Activated naive CD4-positive, alpha-beta T cell treated with anti-CD3 and anti-CD28 coated beads, Interleukin-2, amount 50 U/mL, for 72 hours (primary cell): ENCODE data around the gene NPRL2. TPM values are rescaled to one million over a fixed set of nuclear protein-coding genes. Genes with fewer than 3 reads are reported as not detected.

ENCODE experiments used
- ATAC-seq, 2 donors: fragments of 150-1000 bp; cut with Tn5 transposase; 2 replicates each; pipeline ENCODE4 v1.10.0; 2021; ENCODE audit warnings: mild to moderate bottlenecking in 2 of 2, moderate library complexity in 2 of 2
- DNase-seq, 2 donors: peaks; one replicate each; pipeline ENCODE4 v3.0.0; 2021 to 2022; ENCODE audit warnings: low spot score in 2 of 2
- H3K27ac Mint-ChIP-seq, 2 donors: one replicate each; pipeline ENCODE4 v1.8.0; 2022; ENCODE audit warnings: mild to moderate bottlenecking in 2 of 2, mixed read lengths in 2 of 2
- H3K36me3 Mint-ChIP-seq, 2 donors: one replicate each; pipeline ENCODE4 v1.8.0; 2022; ENCODE audit warnings: mixed read lengths in 2 of 2
- H3K9me3 Mint-ChIP-seq, 2 donors: one replicate each; pipeline ENCODE4 v1.8.0; 2022; ENCODE audit warnings: mixed read lengths in 2 of 2
- total RNA-seq, 2 donors: library from RNA; stranded (reverse); gene quantifications; one replicate each; pipeline ENCODE4 v1.2.3, GENCODE V29; 2022

NPRL2 gene
- total RNA-seq, 2 donors from 2014 or later = 42.3 to 50.7 TPM

- H3K36me3 Mint-ChIP-seq = peaks cover 38 to 39% of the 10 kb centered on the region in 2 donors
- H3K27ac Mint-ChIP-seq = peak within 1 kb of the TSS; percentile 88 to 94
- H3K9me3 Mint-ChIP-seq = no peaks in the 10 kb centered on the region
- DNase-seq (peak; percentile 77 to 79), ATAC-seq (peak; percentile 25 to 46)
These were observed 9.9 kb downstream of the NPRL2 start, which contains the start of gene RASSF1 for GRCh38 chr3:50340448-50341329. TSS of gene RASSF1 (minus strand) at chr3:50340836. CDS start at chr3:50340805, 31 bp downstream.

GRCh38 chr3:50340147-50340447, 10.5 kb downstream of the NPRL2 start:
- no peak for ATAC-seq
- no peak for DNase-seq
- Mint-ChIP-seq H3K36me3 (peaks cover 40 to 43% of the 10 kb centered on the region in 2 donors), H3K9me3 (no peaks in the 10 kb centered on the region), H3K27ac (peak overlapping the region; percentile 88 to 94)

GRCh38 chr3:50339485-50340146, 11.0 kb downstream of the NPRL2 start:
- peak overlapping the region; percentile 88 to 94 for H3K27ac Mint-ChIP-seq
- H3K36me3 Mint-ChIP-seq = peaks cover 40 to 44% of the 10 kb centered on the region in 2 donors
- no peak for DNase-seq
- H3K9me3 Mint-ChIP-seq = no peaks in the 10 kb centered on the region
- ATAC-seq = no peak

GRCh38 chr3:50338965-50339364, 11.6 kb downstream of the NPRL2 start:
- no peak for ATAC-seq
- no peak for DNase-seq
- Mint-ChIP-seq H3K9me3 (no peaks in the 10 kb centered on the region), H3K27ac (peak overlapping the region; percentile 88 to 94), H3K36me3 (peaks cover 40 to 49% of the 10 kb centered on the region in 2 donors)

- peak; percentile 81 to 87 for ATAC-seq
- peak; percentile 95 to 99 for DNase-seq
- Mint-ChIP-seq H3K36me3 (peaks cover 40 to 51% of the 10 kb centered on the region in 2 donors), H3K27ac (peak overlapping the region; percentile 88 to 96), H3K9me3 (no peaks in the 10 kb centered on the region)
These were observed 13.3 kb downstream of the NPRL2 start for GRCh38 chr3:50337175-50337861.

- H3K9me3 Mint-ChIP-seq = no peaks in the 10 kb centered on the region
- DNase-seq = no peak
- ATAC-seq = peak; percentile 39 to 42
- H3K27ac Mint-ChIP-seq = peak overlapping the region; percentile 88 to 99
- H3K36me3 Mint-ChIP-seq = peaks cover 44 to 51% of the 10 kb centered on the region in 2 donors
These were observed 14.0 kb downstream of the NPRL2 start for GRCh38 chr3:50336452-50337174.

- DNase-seq (no peak), ATAC-seq (no peak)
- Mint-ChIP-seq H3K36me3 (peaks cover 49 to 50% of the 10 kb centered on the region in 2 donors), H3K9me3 (no peaks in the 10 kb centered on the region), H3K27ac (peak overlapping the region; percentile 88 to 93)
These were observed 16.1 kb downstream of the NPRL2 start for GRCh38 chr3:50334339-50335075.

GRCh38 chr3:50333744-50334328, 16.7 kb downstream of the NPRL2 start:
- ATAC-seq = no peak
- Mint-ChIP-seq H3K27ac (peak overlapping the region; percentile 81 to 93), H3K9me3 (no peaks in the 10 kb centered on the region), H3K36me3 (peaks cover 43% of the 10 kb centered on the region in 2 donors)
- no peak for DNase-seq

GRCh38 chr3:50331364-50331907, 19.1 kb downstream of the NPRL2 start:
- H3K36me3 Mint-ChIP-seq = peaks cover 23 to 26% of the 10 kb centered on the region in 2 donors
- ATAC-seq (no peak), DNase-seq (no peak)
- H3K9me3 Mint-ChIP-seq = no peaks in the 10 kb centered on the region
- no peak overlapping the region for H3K27ac Mint-ChIP-seq

GRCh38 chr3:50330330-50330729, 20.2 kb downstream of the NPRL2 start:
- ATAC-seq (no peak), DNase-seq (no peak)
- peaks cover 15 to 18% of the 10 kb centered on the region in 2 donors for H3K36me3 Mint-ChIP-seq

GRCh38 chr3:50327943-50328691, 22.5 kb downstream of the NPRL2 start, which contains the start of gene TUSC2:
TSS of gene TUSC2 (minus strand) at chr3:50328223. CDS start at chr3:50328099, 124 bp downstream.
- H3K36me3 Mint-ChIP-seq = peaks cover 4 to 18% of the 10 kb centered on the region in 2 donors
- DNase-seq (peak; percentile 93 to 94), ATAC-seq (peak; percentile 93 to 96)
- peak within 1 kb of the TSS; percentile 77 to 91 for H3K27ac Mint-ChIP-seq
- H3K9me3 Mint-ChIP-seq = no peaks in the 10 kb centered on the region

More at GRCh38 chr3:50330330-50330729, 20.2 kb downstream of the NPRL2 start:
- Mint-ChIP-seq H3K9me3 (no peaks in the 10 kb centered on the region), H3K27ac (peak overlapping the region; percentile 63 to 68)

GRCh38 chr3:50327129-50327528, 23.4 kb downstream of the NPRL2 start:
- peaks cover 4 to 16% of the 10 kb centered on the region in 2 donors for H3K36me3 Mint-ChIP-seq
- DNase-seq (no peak), ATAC-seq (no peak)
- peak overlapping the region; percentile 77 to 89 for H3K27ac Mint-ChIP-seq
- H3K9me3 Mint-ChIP-seq = no peaks in the 10 kb centered on the region

- DNase-seq (no peak), ATAC-seq (no peak)
- Mint-ChIP-seq H3K9me3 (no peaks in the 10 kb centered on the region), H3K27ac (peak overlapping the region in 1 of 2 donors; percentile 53), H3K36me3 (peaks cover 4 to 9% of the 10 kb centered on the region in 2 donors)
These were observed 24.4 kb downstream of the NPRL2 start for GRCh38 chr3:50326182-50326541.

- Mint-ChIP-seq H3K9me3 (no peaks in the 10 kb centered on the region), H3K27ac (no peak overlapping the region), H3K36me3 (peaks cover 3 to 4% of the 10 kb centered on the region in 2 donors)
- DNase-seq = no peak
- no peak for ATAC-seq
These were observed 24.9 kb downstream of the NPRL2 start for GRCh38 chr3:50325497-50326181.
